ENCODE data around the gene EEF2KMT. TPM values are rescaled to one million over a fixed set of nuclear protein-coding genes. Genes with fewer than 3 reads are reported as not detected.
"Not testable (repeated sequence)": the region's sequence is repeated elsewhere in the genome, so short reads cannot be mapped to it uniquely, and the experiment has no call there.

Gene EEF2KMT
- total and polyA plus RNA-seq, 4 donors = 4.2 to 11.4 (median 7.3) TPM

GRCh38 chr16:5134739-5135452, 37.3 kb upstream of the EEF2KMT start:
- WGBS = 45% methylated on average over 13 of the region's 13 CpGs
- H3K9me3 ChIP-seq (ENCODE audit: control insufficient read depth in 4 of 4, low read length in 3 of 4); H3K27ac ChIP-seq (ENCODE audit: low read depth in 1 of 2, low read length in 2 of 2); H3K4me3 ChIP-seq (ENCODE audit: low read depth in 1 of 3, low read length in 3 of 3); H3K27me3 ChIP-seq (ENCODE audit: control insufficient read depth in 4 of 4, insufficient read depth in 4 of 4, low read length in 3 of 4); H3K9ac ChIP-seq (ENCODE audit: low read depth in 1 of 2, low read length in 2 of 2); H3K36me3 ChIP-seq (ENCODE audit: control insufficient read depth in 4 of 4, insufficient read depth in 3 of 4, low read depth in 1 of 4, low read length in 3 of 4); H3K4me1 ChIP-seq (ENCODE audit: control insufficient read depth in 4 of 4, insufficient read depth in 4 of 4, low read length in 3 of 4): not testable (repeated sequence)
- TF ChIP-seq JUND (IDR thresholded peaks at IDR 0.05) = peak in 1 of 2 donors; percentile 33
- peak; percentile 60 for TF ChIP-seq ATF3 (IDR thresholded peaks at IDR 0.05)
- peak in 1 of 2 donors; percentile 12 for TF ChIP-seq RAD21 (IDR thresholded peaks at IDR 0.05)
- TF ChIP-seq HNF4G (IDR thresholded peaks at IDR 0.05) = peak; percentile 45
- TF ChIP-seq SP1 (IDR thresholded peaks at IDR 0.05) = peak; percentile 56
- TF ChIP-seq RXRA (IDR thresholded peaks at IDR 0.05) = peak; percentile 7 to 65
- TF ChIP-seq HNF4A (conservative IDR thresholded peaks at IDR 0.05) = peak; percentile 75 to 83
- DNase-seq (ENCODE audit: low spot score) = peak; percentile 44

GRCh38 chr16:5132915-5133600, 35.5 kb upstream of the EEF2KMT start:
- not testable (repeated sequence) for H3K27me3 ChIP-seq (ENCODE audit: control insufficient read depth in 4 of 4, insufficient read depth in 4 of 4, low read length in 3 of 4); H3K36me3 ChIP-seq (ENCODE audit: control insufficient read depth in 4 of 4, insufficient read depth in 3 of 4, low read depth in 1 of 4, low read length in 3 of 4); H3K9me3 ChIP-seq (ENCODE audit: control insufficient read depth in 4 of 4, low read length in 3 of 4); H3K4me3 ChIP-seq (ENCODE audit: low read depth in 1 of 3, low read length in 3 of 3); H3K4me1 ChIP-seq (ENCODE audit: control insufficient read depth in 4 of 4, insufficient read depth in 4 of 4, low read length in 3 of 4); H3K9ac ChIP-seq (ENCODE audit: low read depth in 1 of 2, low read length in 2 of 2); DNase-seq (ENCODE audit: low spot score); H3K27ac ChIP-seq (ENCODE audit: low read depth in 1 of 2, low read length in 2 of 2)
- 73% methylated on average over 13 of the region's 13 CpGs for WGBS

GRCh38 chr16:5131467-5132004, 33.9 kb upstream of the EEF2KMT start:
- H3K4me3 ChIP-seq (ENCODE audit: low read depth in 1 of 3, low read length in 3 of 3); H3K27ac ChIP-seq (ENCODE audit: low read depth in 1 of 2, low read length in 2 of 2); H3K4me1 ChIP-seq (ENCODE audit: control insufficient read depth in 4 of 4, insufficient read depth in 4 of 4, low read length in 3 of 4); DNase-seq (ENCODE audit: low spot score); H3K9ac ChIP-seq (ENCODE audit: low read depth in 1 of 2, low read length in 2 of 2); H3K9me3 ChIP-seq (ENCODE audit: control insufficient read depth in 4 of 4, low read length in 3 of 4); H3K36me3 ChIP-seq (ENCODE audit: control insufficient read depth in 4 of 4, insufficient read depth in 3 of 4, low read depth in 1 of 4, low read length in 3 of 4); H3K27me3 ChIP-seq (ENCODE audit: control insufficient read depth in 4 of 4, insufficient read depth in 4 of 4, low read length in 3 of 4): not testable (repeated sequence)
- WGBS = 89% methylated on average over 3 of the region's 3 CpGs

GRCh38 chr16:5117300-5118087, 19.9 kb upstream of the EEF2KMT start:
- H3K4me3 ChIP-seq (ENCODE audit: low read depth in 1 of 3, low read length in 3 of 3); H3K9me3 ChIP-seq (ENCODE audit: control insufficient read depth in 4 of 4, low read length in 3 of 4); H3K9ac ChIP-seq (ENCODE audit: low read depth in 1 of 2, low read length in 2 of 2); H3K36me3 ChIP-seq (ENCODE audit: control insufficient read depth in 4 of 4, insufficient read depth in 3 of 4, low read depth in 1 of 4, low read length in 3 of 4); H3K27me3 ChIP-seq (ENCODE audit: control insufficient read depth in 4 of 4, insufficient read depth in 4 of 4, low read length in 3 of 4); H3K4me1 ChIP-seq (ENCODE audit: control insufficient read depth in 4 of 4, insufficient read depth in 4 of 4, low read length in 3 of 4); H3K27ac ChIP-seq (ENCODE audit: low read depth in 1 of 2, low read length in 2 of 2): not testable (repeated sequence)
- peak; percentile 43 for DNase-seq (ENCODE audit: low spot score)
- WGBS = 56% methylated on average over 20 of the region's 20 CpGs

GRCh38 chr16:5116780-5117295, 19.2 kb upstream of the EEF2KMT start:
- H3K9me3 ChIP-seq (ENCODE audit: control insufficient read depth in 4 of 4, low read length in 3 of 4); H3K4me3 ChIP-seq (ENCODE audit: low read depth in 1 of 3, low read length in 3 of 3); DNase-seq (ENCODE audit: low spot score); H3K36me3 ChIP-seq (ENCODE audit: control insufficient read depth in 4 of 4, insufficient read depth in 3 of 4, low read depth in 1 of 4, low read length in 3 of 4); H3K9ac ChIP-seq (ENCODE audit: low read depth in 1 of 2, low read length in 2 of 2); H3K27ac ChIP-seq (ENCODE audit: low read depth in 1 of 2, low read length in 2 of 2); H3K27me3 ChIP-seq (ENCODE audit: control insufficient read depth in 4 of 4, insufficient read depth in 4 of 4, low read length in 3 of 4); H3K4me1 ChIP-seq (ENCODE audit: control insufficient read depth in 4 of 4, insufficient read depth in 4 of 4, low read length in 3 of 4): not testable (repeated sequence)
- WGBS = 72% methylated on average over 9 of the region's 10 CpGs

- H3K9me3 ChIP-seq (ENCODE audit: control insufficient read depth in 4 of 4, low read length in 3 of 4); H3K4me1 ChIP-seq (ENCODE audit: control insufficient read depth in 4 of 4, insufficient read depth in 4 of 4, low read length in 3 of 4); H3K27ac ChIP-seq (ENCODE audit: low read depth in 1 of 2, low read length in 2 of 2); H3K27me3 ChIP-seq (ENCODE audit: control insufficient read depth in 4 of 4, insufficient read depth in 4 of 4, low read length in 3 of 4); DNase-seq (ENCODE audit: low spot score); H3K9ac ChIP-seq (ENCODE audit: low read depth in 1 of 2, low read length in 2 of 2); H3K4me3 ChIP-seq (ENCODE audit: low read depth in 1 of 3, low read length in 3 of 3); H3K36me3 ChIP-seq (ENCODE audit: control insufficient read depth in 4 of 4, insufficient read depth in 3 of 4, low read depth in 1 of 4, low read length in 3 of 4): not testable (repeated sequence)
- WGBS = 84% methylated on average over 10 of the region's 10 CpGs
These were observed 13.3 kb upstream of the EEF2KMT start for GRCh38 chr16:5110933-5111332.
